Left ventricle myocardium inferior (tissue), 1 donor: ENCODE data around the gene PTPN14. TPM values are rescaled to one million over a fixed set of nuclear protein-coding genes. Genes with fewer than 3 reads are reported as not detected.

Experiments used
- DNase-seq: peaks from one replicate; pipeline ENCODE4 v3.0.0-alpha.2; 2020
- H3K27ac ChIP-seq: fragments of 200-600 bp; replicated peaks from 2 replicates; pipeline ENCODE4 v1.8.0; 2021
- H3K27me3 ChIP-seq: fragments of 200-600 bp; 2 replicates; pipeline ENCODE4 v1.8.0; 2021; ENCODE audit warnings: low read depth
- H3K36me3 ChIP-seq: fragments of 200-600 bp; 2 replicates; pipeline ENCODE4 v1.8.0; 2021
- H3K4me1 ChIP-seq: fragments of 200-600 bp; 2 replicates; pipeline ENCODE4 v1.8.0; 2021
- H3K4me3 ChIP-seq: fragments of 200-600 bp; 2 replicates; pipeline ENCODE4 v1.8.0; 2021; ENCODE audit warnings: mild to moderate bottlenecking, moderate library complexity
- H3K9me3 ChIP-seq: fragments of 200-600 bp; replicated peaks from 2 replicates; pipeline ENCODE4 v1.8.0; 2021
- intact Hi-C: fragments of 100-400 bp; cut with micrococcal nuclease; formaldehyde crosslinking; loops from one replicate; pipeline ENCODE4 v1.11.0; 2022
- total RNA-seq: library from RNA; stranded (reverse); fragmentation: NEBNext Ultra II Directional; extraction: Animal tissue kit (Norgen Biotek cat#: 25700); gene quantifications from one replicate; pipeline ENCODE4 v1.2.1, GENCODE V29; 2021
- TF ChIP-seq, protein P1 (sequence below): fragments of 200-600 bp; IDR thresholded peaks from 2 replicates; pipeline ENCODE4 v1.8.0; 2021; ENCODE audit warnings: antibody characterized with exemption, mild to moderate bottlenecking, borderline replicate concordance
- donor health status: DM: no; HTN: yes; CAD: no; lungs with severe emphysema.

The PTPN14 gene
- total RNA-seq, 1 donor from 2014 or later = 32.5 TPM

DNA sequence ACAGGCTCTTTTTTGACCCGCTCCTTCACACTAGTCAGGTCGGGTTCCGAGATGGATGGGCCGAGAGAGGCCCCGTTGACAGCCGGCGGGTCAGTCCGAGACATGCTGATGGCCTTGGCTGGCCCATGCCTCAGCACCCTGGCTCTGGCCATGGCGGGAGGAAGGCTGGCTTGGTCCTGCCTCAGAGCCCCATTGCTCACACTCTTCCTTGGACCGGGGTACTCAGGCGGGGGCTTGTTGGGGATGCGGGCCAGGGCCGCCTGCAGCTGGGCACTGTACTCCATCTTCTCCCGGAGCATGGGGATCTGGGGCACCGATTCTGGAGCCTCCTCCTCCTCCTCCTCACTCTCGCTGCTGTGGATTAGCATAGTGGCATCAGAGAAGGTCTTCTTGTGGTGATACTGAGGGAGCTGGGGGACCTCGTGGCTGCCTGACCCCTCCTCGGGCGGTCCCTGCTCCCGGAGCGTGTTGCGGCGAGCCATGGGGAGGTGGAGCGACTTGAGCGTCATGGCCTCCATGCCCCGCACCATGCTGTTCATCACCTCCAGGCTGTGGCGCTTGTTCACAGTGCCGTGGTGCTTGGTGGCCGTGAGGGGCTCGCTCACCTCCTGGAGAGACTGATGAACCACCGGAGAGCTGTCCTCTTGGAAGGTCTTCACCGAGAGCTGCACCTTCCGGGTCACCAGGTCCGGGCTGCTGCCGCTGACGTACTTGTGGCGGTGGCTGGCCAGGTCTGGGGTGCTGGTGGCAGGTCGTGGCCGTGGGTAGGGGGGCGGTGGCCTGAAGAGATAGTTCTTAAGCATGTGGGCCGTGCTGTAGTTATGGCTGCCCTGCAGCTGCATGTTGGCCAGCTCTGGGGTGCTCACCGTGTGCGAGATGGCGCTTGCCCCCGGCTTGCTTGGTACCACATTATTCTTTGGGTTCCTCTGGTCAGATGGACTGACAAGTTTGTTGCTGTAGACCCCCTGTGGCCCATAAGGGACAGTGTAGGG, 167.7 kb downstream of the PTPN14 start:
- Histone ChIP-seq H3K4me1 (no peaks in the 10 kb centered on the region), H3K9me3 (no peaks in the 10 kb centered on the region), H3K36me3 (peaks cover 76% of the 10 kb centered on the region), H3K4me3 (no peak overlapping the region), H3K27me3 (no peaks in the 10 kb centered on the region), H3K27ac (no peak overlapping the region)
- TF ChIP-seq, protein P1, sequence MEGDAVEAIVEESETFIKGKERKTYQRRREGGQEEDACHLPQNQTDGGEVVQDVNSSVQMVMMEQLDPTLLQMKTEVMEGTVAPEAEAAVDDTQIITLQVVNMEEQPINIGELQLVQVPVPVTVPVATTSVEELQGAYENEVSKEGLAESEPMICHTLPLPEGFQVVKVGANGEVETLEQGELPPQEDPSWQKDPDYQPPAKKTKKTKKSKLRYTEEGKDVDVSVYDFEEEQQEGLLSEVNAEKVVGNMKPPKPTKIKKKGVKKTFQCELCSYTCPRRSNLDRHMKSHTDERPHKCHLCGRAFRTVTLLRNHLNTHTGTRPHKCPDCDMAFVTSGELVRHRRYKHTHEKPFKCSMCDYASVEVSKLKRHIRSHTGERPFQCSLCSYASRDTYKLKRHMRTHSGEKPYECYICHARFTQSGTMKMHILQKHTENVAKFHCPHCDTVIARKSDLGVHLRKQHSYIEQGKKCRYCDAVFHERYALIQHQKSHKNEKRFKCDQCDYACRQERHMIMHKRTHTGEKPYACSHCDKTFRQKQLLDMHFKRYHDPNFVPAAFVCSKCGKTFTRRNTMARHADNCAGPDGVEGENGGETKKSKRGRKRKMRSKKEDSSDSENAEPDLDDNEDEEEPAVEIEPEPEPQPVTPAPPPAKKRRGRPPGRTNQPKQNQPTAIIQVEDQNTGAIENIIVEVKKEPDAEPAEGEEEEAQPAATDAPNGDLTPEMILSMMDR = no peak
- DNase-seq = no peak
- intact Hi-C loops = no loop called here

DNA sequence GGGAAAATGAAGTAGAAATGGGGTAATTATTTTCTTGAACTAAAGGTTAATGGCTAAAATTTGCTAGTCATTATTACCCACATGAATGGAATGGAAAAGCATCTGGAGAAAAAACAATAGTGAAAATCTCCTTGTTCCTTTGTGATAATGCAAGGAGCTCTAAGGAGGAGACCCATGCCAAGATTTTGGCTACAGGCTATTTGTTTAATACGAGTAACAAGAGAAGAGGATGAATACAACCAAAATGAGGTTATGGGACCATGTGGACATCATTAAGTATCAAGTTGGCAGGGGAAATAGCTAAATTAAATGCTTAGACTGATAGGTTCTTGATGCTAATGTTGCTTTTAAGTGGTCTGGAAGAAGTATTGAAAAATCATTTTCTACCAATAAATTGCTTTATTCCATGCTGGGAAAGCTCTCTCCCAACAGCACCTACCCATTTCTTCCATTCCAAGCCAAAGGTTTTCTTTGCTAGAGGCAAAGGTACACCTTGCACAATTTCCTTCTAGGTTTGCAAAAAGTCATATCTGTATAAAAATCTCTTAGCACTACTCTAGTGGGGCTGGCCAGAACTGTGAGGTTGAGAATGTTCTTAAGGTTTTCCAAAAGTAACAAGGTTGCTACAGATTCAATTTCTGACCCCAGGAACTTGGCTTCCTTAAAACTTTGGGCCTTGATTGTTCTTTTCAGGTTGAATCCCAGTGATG, 170.3 kb downstream of the PTPN14 start:
- intact Hi-C loops = no loop called here
- Histone ChIP-seq H3K4me1 (no peaks in the 10 kb centered on the region), H3K4me3 (no peak overlapping the region), H3K27me3 (no peaks in the 10 kb centered on the region), H3K36me3 (peaks cover 66% of the 10 kb centered on the region), H3K9me3 (no peaks in the 10 kb centered on the region), H3K27ac (no peak overlapping the region)
- no peak for DNase-seq
- TF ChIP-seq, protein P1 = no peak

DNA sequence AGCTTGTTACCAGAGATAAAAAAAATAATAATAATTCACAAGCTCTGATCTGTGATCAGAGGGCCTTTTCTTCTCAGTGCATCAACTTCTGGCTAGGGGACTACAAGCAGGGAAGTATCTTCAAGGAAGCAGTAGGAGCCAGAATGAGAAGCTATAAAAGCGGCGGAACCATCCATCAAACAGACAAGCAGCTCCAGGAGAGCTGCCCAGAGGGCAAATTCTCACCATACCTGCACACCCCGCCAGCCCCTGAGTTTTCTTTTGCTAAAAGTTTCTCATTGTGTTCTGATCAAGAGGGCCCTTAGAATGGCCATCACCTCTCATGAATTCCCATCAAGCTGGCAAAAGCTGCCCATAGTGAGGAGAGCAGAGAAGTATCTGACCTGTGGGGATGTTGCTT, 171.0 kb downstream of the PTPN14 start:
- intact Hi-C loops = no loop called here
- no peaks in the 10 kb centered on the region for H3K27me3 ChIP-seq
- no peaks in the 10 kb centered on the region for H3K4me1 ChIP-seq
- H3K36me3 ChIP-seq = peaks cover 69% of the 10 kb centered on the region
- no peak overlapping the region for H3K4me3 ChIP-seq
- H3K9me3 ChIP-seq = no peaks in the 10 kb centered on the region
- no peak overlapping the region for H3K27ac ChIP-seq
- DNase-seq = no peak
- TF ChIP-seq, protein P1 = no peak

DNA sequence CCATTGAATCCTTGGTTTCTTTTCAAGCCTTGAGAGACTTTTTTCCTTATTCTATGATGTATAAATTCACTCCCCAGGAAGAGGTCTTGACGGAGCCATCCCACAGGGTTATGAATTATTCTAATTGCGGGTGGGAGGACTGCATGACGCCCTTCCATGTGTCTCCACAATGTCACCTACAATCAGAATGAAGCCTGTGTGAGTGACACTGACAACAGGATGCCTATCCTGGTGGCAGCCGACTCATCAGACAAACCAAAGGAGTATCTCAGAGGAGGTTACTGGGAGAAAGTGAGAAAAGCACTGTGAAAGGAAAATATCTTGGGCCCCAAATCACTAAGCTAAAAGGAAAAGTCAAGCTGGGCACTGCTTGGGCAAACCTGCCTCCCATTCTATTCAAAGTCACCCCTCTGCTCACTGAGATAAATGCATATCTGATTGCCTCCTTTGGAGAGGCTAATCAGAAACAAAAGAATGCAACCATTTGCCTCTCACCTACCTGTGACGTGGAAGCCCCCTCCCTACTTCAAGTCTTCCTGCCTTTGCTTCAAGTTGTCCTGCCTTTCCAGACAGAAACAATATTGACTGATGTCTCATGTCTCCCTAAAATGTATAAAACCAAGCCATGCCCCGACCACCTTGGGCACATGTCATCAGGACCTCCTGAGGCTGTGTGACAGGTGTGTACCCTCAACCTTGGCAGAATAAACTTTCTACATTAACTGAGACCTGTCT, 172.0 kb downstream of the PTPN14 start:
- no peak for DNase-seq
- Histone ChIP-seq H3K36me3 (peaks cover 68% of the 10 kb centered on the region), H3K27me3 (no peaks in the 10 kb centered on the region), H3K9me3 (no peaks in the 10 kb centered on the region), H3K4me1 (no peaks in the 10 kb centered on the region), H3K27ac (no peak overlapping the region), H3K4me3 (no peak overlapping the region)
- intact Hi-C loops = no loop called here
- TF ChIP-seq, protein P1 = no peak

DNA sequence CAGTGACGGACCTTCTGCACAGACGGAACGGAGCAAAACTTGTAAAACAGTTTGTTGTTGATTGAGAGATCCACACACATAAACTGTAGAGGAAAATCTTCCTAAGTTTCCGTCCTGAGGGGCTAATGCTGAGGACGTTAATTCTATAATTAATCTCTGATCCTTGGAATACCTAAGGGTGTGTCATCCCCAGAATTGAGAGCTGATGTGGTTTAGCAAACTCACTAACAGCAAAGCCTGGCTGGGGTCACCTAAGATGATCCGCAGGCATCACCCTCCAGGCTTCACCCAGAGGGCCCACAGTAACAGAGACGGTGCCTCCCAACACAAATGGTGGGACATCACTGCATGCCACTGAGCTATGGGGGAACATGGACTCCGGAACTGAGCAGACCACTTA, 172.9 kb downstream of the PTPN14 start:
- Histone ChIP-seq H3K27ac (no peak overlapping the region), H3K4me3 (no peak overlapping the region), H3K4me1 (no peaks in the 10 kb centered on the region), H3K27me3 (no peaks in the 10 kb centered on the region), H3K36me3 (peaks cover 64% of the 10 kb centered on the region), H3K9me3 (no peaks in the 10 kb centered on the region)
- no peak for DNase-seq
- intact Hi-C loops = no loop called here
- TF ChIP-seq, protein P1 = no peak
